SK-N-SH (cell line): ENCODE results near the gene PLEKHA6. TPM values are rescaled to one million over a fixed set of nuclear protein-coding genes. Genes with fewer than 3 reads are reported as not detected.

Experiments used
- CTCF ChIA-PET: fragments of 300-600, 350-600 bp; formaldehyde crosslinking; extraction: SDS; loops from one replicate; lab custom pipeline; 2021; lab: Yijun Ruan, JAX
- POLR2A ChIA-PET: fragments of 350-600 bp; sonication (Branson Sonifier 250); formaldehyde crosslinking; extraction: SDS; loops from one replicate; lab custom pipeline; 2020; ENCODE audit warnings: antibody characterized with exemption, inconsistent platforms; lab: Yijun Ruan, JAX
- DNase-seq: peaks from one replicate; pipeline ENCODE4 v3.0.0; 2012
- H2AFZ ChIP-seq: fragments of 200-600 bp; sonication (generic); 2 replicates; pipeline ENCODE4 v1.8.1; 2016; ENCODE audit warnings: antibody characterized with exemption, mild to moderate bottlenecking, low read depth
- H3F3A ChIP-seq: fragments of 200-600 bp; sonication (generic); replicated peaks from 2 replicates; pipeline ENCODE3; 2016; ENCODE audit warnings: antibody characterized with exemption, mild to moderate bottlenecking; ENCODE audit not compliant: insufficient read depth
- H3K27ac ChIP-seq, 2 experiments: fragments of 200-500 bp in 1 of 2; fragments of 200-600 bp in 1 of 2; sonication (Bioruptor generic) in 1 of 2; sonication (generic), shearing (Covaris generic) in 1 of 2; 2 replicates each; pipeline versions ENCODE4 v1.5.1 to v1.6.1; 2014 to 2016; ENCODE audit warnings: low read depth in 2 of 2, inconsistent platforms in 1 of 2, low read length in 1 of 2, mild to moderate bottlenecking in 1 of 2, mixed read lengths in 1 of 2
- H3K27me3 ChIP-seq: fragments of 200-600 bp; sonication (generic), shearing (Covaris generic); 2 replicates; pipeline ENCODE4 v1.6.1; 2016; ENCODE audit warnings: mixed run types; ENCODE audit not compliant: insufficient read depth
- H3K36me3 ChIP-seq, 2 experiments: fragments of 200-500 bp in 1 of 2; fragments of 200-600 bp in 1 of 2; sonication (Bioruptor generic) in 1 of 2; sonication (generic) in 1 of 2; replicated peaks in 1 of 2; 2 replicates each; pipeline versions ENCODE3 to v1.5.1; 2014 to 2016; ENCODE audit warnings: low read length in 1 of 2, mild to moderate bottlenecking in 1 of 2; ENCODE audit not compliant: insufficient read depth in 2 of 2, control insufficient read depth in 1 of 2
- H3K4me1 ChIP-seq, 2 experiments: fragments of 200-500 bp in 1 of 2; fragments of 200-600 bp in 1 of 2; sonication (Bioruptor generic) in 1 of 2; sonication (generic), shearing (Covaris generic) in 1 of 2; 2 replicates each; pipeline versions ENCODE4 v1.5.1 to v1.6.1; 2014 to 2016; ENCODE audit warnings: low read depth in 1 of 2, low read length in 1 of 2, mixed run types in 1 of 2; ENCODE audit not compliant: insufficient read depth in 2 of 2, control insufficient read depth in 1 of 2
- H3K4me2 ChIP-seq: fragments of 200-600 bp; sonication (generic), shearing (Covaris generic); 2 replicates; pipeline ENCODE4 v1.6.1; 2017; ENCODE audit warnings: mixed run types
- H3K4me3 ChIP-seq, 2 experiments: fragments of 200-500 bp in 1 of 2; fragments of 200-600 bp in 1 of 2; sonication (Bioruptor generic) in 1 of 2; sonication (generic), shearing (Covaris generic) in 1 of 2; 2 replicates each; pipeline versions ENCODE4 v1.5.1 to v1.8.1; 2014 to 2016; ENCODE audit warnings: low read depth in 2 of 2, inconsistent platforms in 1 of 2, low read length in 1 of 2, mild to moderate bottlenecking in 1 of 2, mixed read lengths in 1 of 2, moderate library complexity in 1 of 2
- H3K79me2 ChIP-seq: fragments of 200-600 bp; sonication (generic); 2 replicates; pipeline ENCODE4 v1.8.1; 2017; ENCODE audit warnings: mild to moderate bottlenecking; ENCODE audit not compliant: insufficient read depth
- H3K9ac ChIP-seq: fragments of 200-600 bp; sonication (generic); 2 replicates; pipeline ENCODE4 v1.6.1; 2017; ENCODE audit warnings: mixed run types
- H3K9me2 ChIP-seq: fragments of 200-600 bp; sonication (generic); 2 replicates; pipeline ENCODE4 v1.6.1; 2017; ENCODE audit warnings: mixed run types
- H3K9me3 ChIP-seq: fragments of 200-600 bp; sonication (generic); 2 replicates; pipeline ENCODE4 v1.6.1; 2017; ENCODE audit warnings: mixed run types, mild to moderate bottlenecking, moderate library complexity
- H4K20me1 ChIP-seq: fragments of 200-600 bp; sonication (generic); 2 replicates; pipeline ENCODE4 v1.6.1; 2017; ENCODE audit warnings: mild to moderate bottlenecking, mixed run types; ENCODE audit not compliant: insufficient read depth
- CTCF ChIP-seq: fragments of 200-600 bp; sonication (generic); IDR thresholded peaks from 2 replicates; pipeline ENCODE4 v1.6.1; 2017; ENCODE audit warnings: antibody characterized with exemption, mild to moderate bottlenecking, moderate library complexity
- FOXJ3 ChIP-seq: sonication (generic); formaldehyde crosslinking; IDR thresholded peaks from 2 replicates; pipeline ENCODE4 v1.5.1; 2020; ENCODE audit warnings: mild to moderate bottlenecking, missing genetic modification reagents
- FOXM1 ChIP-seq: IDR thresholded peaks from 2 replicates; pipeline ENCODE4 v1.4.0; 2012; ENCODE audit warnings: low read depth, mild to moderate bottlenecking
- GABPA ChIP-seq: IDR thresholded peaks from 2 replicates; pipeline ENCODE4 v1.4.0; 2012; ENCODE audit warnings: low read depth, mild to moderate bottlenecking
- GATA2 ChIP-seq: sonication (generic); formaldehyde crosslinking; IDR thresholded peaks from 2 replicates; pipeline ENCODE4 v1.5.0; 2020; ENCODE audit warnings: mild to moderate bottlenecking, missing genetic modification reagents
- IRF3 ChIP-seq: fragments of 150-350 bp; IDR thresholded peaks from 2 replicates; pipeline ENCODE4 v1.6.1; 2016; ENCODE audit warnings: mild to moderate bottlenecking, low read depth, low read length
- MAX ChIP-seq: IDR thresholded peaks from 2 replicates; pipeline ENCODE4 v1.4.0; 2012; ENCODE audit warnings: low read depth
- MEF2A ChIP-seq: IDR thresholded peaks from 2 replicates; pipeline ENCODE4 v1.4.0; 2012; ENCODE audit warnings: low read depth, borderline replicate concordance
- RFX5 ChIP-seq: IDR thresholded peaks from 2 replicates; pipeline ENCODE4 v1.6.1; 2012; ENCODE audit warnings: mild to moderate bottlenecking, improper control_type of control experiment, low read length
- TEAD4 ChIP-seq: IDR thresholded peaks from 2 replicates; pipeline ENCODE4 v1.4.0; 2012; ENCODE audit warnings: mild to moderate bottlenecking, borderline replicate concordance; ENCODE audit not compliant: insufficient read depth
- USF1 ChIP-seq: IDR thresholded peaks from 2 replicates; pipeline ENCODE4 v1.4.0; 2012; ENCODE audit warnings: low read depth, borderline replicate concordance
- USF2 ChIP-seq: fragments of 150-350 bp; IDR thresholded peaks from 2 replicates; pipeline ENCODE4 v1.6.1; 2017; ENCODE audit warnings: antibody characterized with exemption, low read length, low read depth, borderline replicate concordance
- ZBTB33 ChIP-seq: IDR thresholded peaks from 2 replicates; pipeline ENCODE4 v1.4.0; 2012; ENCODE audit warnings: low read depth, borderline replicate concordance
- WGBS: methylation state at CpG from one replicate; pipeline ENCODE4 v1.1.6; 2017; ENCODE audit warnings: low lambda C conversion rate; 5-methylcytosine and 5-hydroxymethylcytosine counted together
- polyA plus RNA-seq, 3 experiments: library from polyadenylated mRNA; depleted of rRNA; stranded (reverse); fragments of >200 nt; gene quantifications; 2 replicates each; pipeline ENCODE4 v1.2.3, GENCODE V29; 2012

PLEKHA6 gene
- polyA plus RNA-seq, 1 of the 3 experiments (the other 2 are of a cell fraction): 1.2 TPM

- TF ChIP-seq IRF3: no peak
- TF ChIP-seq MEF2A: no peak
- no peak for TF ChIP-seq USF1
- TF ChIP-seq RFX5: no peak
- TF ChIP-seq TEAD4: no peak
- no peak for TF ChIP-seq CTCF
- TF ChIP-seq ZBTB33: no peak
- no peak for TF ChIP-seq FOXM1
- TF ChIP-seq MAX: no peak
- no peak for TF ChIP-seq USF2
- TF ChIP-seq GATA2 (CRISPR knock-in tag): no peak
- no peak for TF ChIP-seq FOXJ3
- TF ChIP-seq GABPA: no peak
- CTCF ChIA-PET: interaction anchor here (1.5 to 2.4 kb wide), 2 partner anchors 10 to 167 kb away, joined by 3 to 22 read pairs; no protein-coding TSS in a partner anchor
- DNase-seq: no peak
- H3K36me3 ChIP-seq: no peaks in the 10 kb centered on the region
- 87% methylated on average over 4 of the region's 5 CpGs for WGBS
- H3F3A ChIP-seq: no peaks in the 10 kb centered on the region
- H3K79me2 ChIP-seq: no peaks in the 10 kb centered on the region
- no peaks in the 10 kb centered on the region for H3K27me3 ChIP-seq
- no peak overlapping the region for H3K4me3 ChIP-seq
- no peak overlapping the region for H2AFZ ChIP-seq
- peaks cover 2 to 26% of the 10 kb centered on the region in 2 experiments; a peak in 2 of 4 replicates for H3K4me1 ChIP-seq
- no peaks in the 10 kb centered on the region for H4K20me1 ChIP-seq
- no peak overlapping the region for H3K27ac ChIP-seq
- H3K9me2 ChIP-seq: no peaks in the 10 kb centered on the region
- no peak overlapping the region for H3K4me2 ChIP-seq
- H3K9ac ChIP-seq: no peak overlapping the region
- POLR2A ChIA-PET: no interaction called here
- no peaks in the 10 kb centered on the region for H3K9me3 ChIP-seq
These were observed 162.7 kb downstream of the PLEKHA6 start for GRCh38 chr1:204197068-204197467.
